Muscle of leg (tissue), 11 donors: ENCODE results near the gene CLSTN2. TPM values are rescaled to one million over a fixed set of nuclear protein-coding genes. Genes with fewer than 3 reads are reported as not detected.

Experiments
- DNase-seq: peaks from one replicate; pipeline ENCODE4 v3.0.0; 2013
- H3K27ac ChIP-seq: one replicate; pipeline ENCODE4 v1.5.1; 2013; ENCODE audit warnings: mild to moderate bottlenecking, low read length, control low read depth
- H3K27me3 ChIP-seq: one replicate; pipeline ENCODE4 v1.6.1; 2013; ENCODE audit warnings: low read length; ENCODE audit not compliant: control insufficient read depth, insufficient read depth
- H3K36me3 ChIP-seq: one replicate; pipeline ENCODE4 v1.6.1; 2013; ENCODE audit warnings: low read length; ENCODE audit not compliant: control insufficient read depth, insufficient read depth
- H3K4me1 ChIP-seq: one replicate; pipeline ENCODE4 v1.6.1; 2013; ENCODE audit warnings: low read length; ENCODE audit not compliant: control insufficient read depth, insufficient read depth
- H3K4me3 ChIP-seq: one replicate; pipeline ENCODE4 v1.5.1; 2013; ENCODE audit warnings: low read length, control low read depth
- H3K9me3 ChIP-seq: replicated peaks from 2 replicates; pipeline ENCODE4 v1.6.1; 2013; ENCODE audit warnings: low read depth, low read length; ENCODE audit not compliant: control insufficient read depth
- WGBS: methylation state at CpG from one replicate; pipeline ENCODE4 v1.1.5; 2013; ENCODE audit warnings: missing lambda C conversion rate; ENCODE audit not compliant: insufficient coverage; 5-methylcytosine and 5-hydroxymethylcytosine counted together
- polyA plus RNA-seq, 8 donors: library from polyadenylated mRNA; unstranded; fragments of 120-200 nt; gene quantifications; one replicate each; pipeline versions ENCODE4 v1.2.1 to v1.2.3, GENCODE V29; 2013; ENCODE audit warnings: inconsistent platforms in 1 of 8, low replicate concordance in 1 of 8; ENCODE audit not compliant: insufficient read length in 8 of 8, insufficient read depth in 1 of 8
- total RNA-seq: library from RNA; stranded (reverse); fragments of 120-200 nt; gene quantifications from one replicate; pipeline ENCODE4 v1.2.4, GENCODE V29; 2013

CLSTN2 gene
- total and polyA plus RNA-seq, 9 donors: 1.9 to 5.2 (median 3.1) TPM

GRCh38 chr3:140465988-140466387 is 531.0 kb downstream of the CLSTN2 start:
- DNase-seq: no peak
- no peaks in the 10 kb centered on the region for H3K36me3 ChIP-seq
- no peak overlapping the region for H3K27ac ChIP-seq
- H3K4me3 ChIP-seq: no peak overlapping the region
- no peaks in the 10 kb centered on the region for H3K4me1 ChIP-seq
- H3K27me3 ChIP-seq: peaks cover 3% of the 10 kb centered on the region
- no peaks in the 10 kb centered on the region for H3K9me3 ChIP-seq

DNA sequence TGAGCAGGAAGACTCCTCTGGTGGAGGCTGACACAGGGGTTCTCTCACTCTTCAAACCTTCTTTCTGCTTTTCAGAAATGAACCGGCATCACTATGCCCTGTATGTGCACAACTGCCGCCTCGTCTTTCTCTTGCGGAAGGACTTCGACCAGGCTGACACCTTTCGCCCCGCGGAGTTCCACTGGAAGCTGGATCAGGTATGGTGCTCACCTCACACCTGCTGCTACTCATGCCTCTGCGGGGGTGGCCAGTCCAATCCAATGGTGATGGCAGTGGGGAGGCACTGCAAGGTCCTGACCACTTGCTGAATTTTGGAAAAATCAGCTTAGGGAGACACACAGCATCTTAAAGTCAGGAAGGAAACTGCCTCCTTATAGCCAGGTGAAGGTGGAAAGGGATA is 531.5 kb downstream of the CLSTN2 start:
- WGBS: 97% methylated on average over 8 of the region's 9 CpGs
- no peak overlapping the region for H3K27ac ChIP-seq

GRCh38 chr3:140467104-140467577 is 532.2 kb downstream of the CLSTN2 start:
- H3K9me3 ChIP-seq: no peaks in the 10 kb centered on the region
- H3K36me3 ChIP-seq: no peaks in the 10 kb centered on the region
- no peak for DNase-seq
- WGBS: 54% methylated on average over 3 of the region's 4 CpGs
- no peaks in the 10 kb centered on the region for H3K4me1 ChIP-seq
- peaks cover 3% of the 10 kb centered on the region for H3K27me3 ChIP-seq
- no peak overlapping the region for H3K4me3 ChIP-seq
- no peak overlapping the region for H3K27ac ChIP-seq

More for the DNA sequence above, 531.5 kb downstream of the CLSTN2 start:
- DNase-seq: no peak
- Histone ChIP-seq H3K9me3 (no peaks in the 10 kb centered on the region), H3K4me1 (no peaks in the 10 kb centered on the region), H3K36me3 (no peaks in the 10 kb centered on the region), H3K27me3 (peaks cover 3% of the 10 kb centered on the region), H3K4me3 (no peak overlapping the region)

- Histone ChIP-seq H3K27me3 (peaks cover 3% of the 10 kb centered on the region), H3K27ac (no peak overlapping the region), H3K36me3 (no peaks in the 10 kb centered on the region), H3K9me3 (no peaks in the 10 kb centered on the region), H3K4me1 (no peaks in the 10 kb centered on the region), H3K4me3 (no peak overlapping the region)
- no peak for DNase-seq
Observed at GRCh38 chr3:140467796-140468315, 532.9 kb downstream of the CLSTN2 start.

GRCh38 chr3:140468407-140468806 is 533.4 kb downstream of the CLSTN2 start:
- Histone ChIP-seq H3K27ac (no peak overlapping the region), H3K27me3 (peaks cover 3% of the 10 kb centered on the region), H3K36me3 (no peaks in the 10 kb centered on the region), H3K4me3 (no peak overlapping the region), H3K4me1 (no peaks in the 10 kb centered on the region), H3K9me3 (no peaks in the 10 kb centered on the region)
- 74% methylated on average over 5 of the region's 7 CpGs for WGBS
- no peak for DNase-seq

DNA sequence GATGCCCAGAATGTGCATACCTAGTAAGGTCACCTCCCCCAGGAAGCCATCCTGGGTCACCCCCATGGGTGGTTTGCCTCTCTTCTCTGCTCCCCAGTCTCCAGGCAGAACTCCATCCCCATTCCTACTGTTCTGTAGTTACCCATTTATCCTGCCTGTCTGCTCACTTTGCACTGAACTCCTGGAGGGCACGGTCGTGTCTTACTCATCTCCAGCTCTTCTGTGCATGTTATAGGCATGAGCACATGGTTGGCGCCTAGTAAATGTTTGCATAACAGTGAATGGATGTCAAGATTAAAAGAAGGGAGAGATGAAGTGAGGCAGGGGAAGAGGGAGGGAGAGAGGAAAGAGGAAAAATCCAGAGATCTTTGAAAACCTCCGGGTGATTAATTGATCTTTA is 534.5 kb downstream of the CLSTN2 start:
- no peak for DNase-seq
- no peak overlapping the region for H3K27ac ChIP-seq
- 79% methylated on average over 3 of the region's 4 CpGs for WGBS
- no peaks in the 10 kb centered on the region for H3K36me3 ChIP-seq
- no peaks in the 10 kb centered on the region for H3K4me1 ChIP-seq
- H3K4me3 ChIP-seq: no peak overlapping the region
- peaks cover 3% of the 10 kb centered on the region for H3K27me3 ChIP-seq
- H3K9me3 ChIP-seq: no peaks in the 10 kb centered on the region

GRCh38 chr3:140470211-140470610 is 535.2 kb downstream of the CLSTN2 start:
- peaks cover 3% of the 10 kb centered on the region for H3K27me3 ChIP-seq
- no peaks in the 10 kb centered on the region for H3K9me3 ChIP-seq
- DNase-seq: no peak
- WGBS: 100% methylated on average over 1 of the region's 4 CpGs
- no peaks in the 10 kb centered on the region for H3K36me3 ChIP-seq
- no peak overlapping the region for H3K27ac ChIP-seq
- H3K4me3 ChIP-seq: no peak overlapping the region
- H3K4me1 ChIP-seq: no peaks in the 10 kb centered on the region

GRCh38 chr3:140470962-140471361 is 536.0 kb downstream of the CLSTN2 start:
- DNase-seq: no peak
- no peak overlapping the region for H3K27ac ChIP-seq
- no peak overlapping the region for H3K4me3 ChIP-seq
- H3K27me3 ChIP-seq: peaks cover 3% of the 10 kb centered on the region
- WGBS: no CpG with 5 or more reads among the region's 2 CpGs
- H3K4me1 ChIP-seq: no peaks in the 10 kb centered on the region
- no peaks in the 10 kb centered on the region for H3K9me3 ChIP-seq
- no peaks in the 10 kb centered on the region for H3K36me3 ChIP-seq

- WGBS: no CpG with 5 or more reads among the region's 3 CpGs
- Histone ChIP-seq H3K36me3 (no peaks in the 10 kb centered on the region), H3K27ac (no peak overlapping the region)
Observed at GRCh38 chr3:140472306-140473020, 537.5 kb downstream of the CLSTN2 start.

DNA sequence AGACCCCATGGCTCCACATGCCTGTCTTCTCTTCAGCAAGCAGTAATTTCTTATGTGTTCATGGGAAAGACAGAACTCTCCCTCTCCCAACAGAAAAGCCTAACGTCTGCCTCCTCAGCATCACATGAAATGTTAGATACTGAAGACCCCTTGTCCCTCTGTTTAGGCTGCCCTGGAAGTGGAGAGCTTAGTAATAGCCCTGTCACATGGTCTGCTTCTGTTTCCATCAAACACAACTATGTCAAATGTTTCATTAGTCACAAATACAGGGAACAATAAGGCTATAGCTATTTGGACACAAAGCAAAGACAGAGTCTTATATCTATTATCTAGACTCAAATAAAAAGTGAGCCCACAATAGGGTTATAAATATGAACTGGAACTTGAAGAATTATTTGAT is 552.6 kb downstream of the CLSTN2 start:
- no peak overlapping the region for H3K4me3 ChIP-seq
- WGBS: no CpG with 5 or more reads among the region's 1 CpG
- no peaks in the 10 kb centered on the region for H3K4me1 ChIP-seq
- H3K27me3 ChIP-seq: no peaks in the 10 kb centered on the region
- DNase-seq: no peak
- H3K36me3 ChIP-seq: no peaks in the 10 kb centered on the region
- no peak overlapping the region for H3K27ac ChIP-seq
- H3K9me3 ChIP-seq: no peaks in the 10 kb centered on the region

More at GRCh38 chr3:140472306-140473020, 537.5 kb downstream of the CLSTN2 start:
- no peak for DNase-seq
- Histone ChIP-seq H3K27me3 (peaks cover 3% of the 10 kb centered on the region), H3K4me1 (no peaks in the 10 kb centered on the region), H3K4me3 (no peak overlapping the region), H3K9me3 (no peaks in the 10 kb centered on the region)
